Measurements from ENCODE around the gene PSMB7. TPM values are rescaled to one million over a fixed set of nuclear protein-coding genes. Genes with fewer than 3 reads are reported as not detected.

PSMB7 gene
- total and polyA plus RNA-seq, 2 donors (not counting 1 experiment from before 2014, with no cell fraction given), result 69.5 to 73.1 TPM

- Histone ChIP-seq H3K27ac (ENCODE audit: low read length in 2 of 2) (no peak overlapping the region), H3K36me3 (replicated peaks in 1 of 2; ENCODE audit: control extremely low read depth in 1 of 2, control insufficient read depth in 1 of 2, extremely low read depth in 1 of 2, insufficient read depth in 2 of 2, low read length in 1 of 2) (peaks cover 0 to 23% of the 10 kb centered on the region in 2 experiments), H3K4me3 (ENCODE audit: control extremely low read depth in 1 of 5, extremely low read depth in 1 of 5, insufficient read depth in 1 of 5, low read depth in 2 of 5, low read length in 4 of 5) (no peak overlapping the region), H3K4me2 (replicated peaks; ENCODE audit: low read depth, low read length, poor library complexity, severe bottlenecking) (no peak overlapping the region), H4K20me1 (ENCODE audit: control insufficient read depth, insufficient read depth, low read length, poor library complexity, severe bottlenecking) (peaks cover 31% of the 10 kb centered on the region), H3K9me3 (ENCODE audit: control extremely low read depth in 1 of 3, control insufficient read depth in 2 of 3, insufficient read depth in 1 of 3, low read length in 2 of 3) (peaks cover 0 to 2% (median 0%) of the 10 kb centered on the region in 3 donors), H2AFZ (ENCODE audit: insufficient read depth, low read depth, low read length, poor library complexity, severe bottlenecking) (no peak overlapping the region), H3K4me1 (ENCODE audit: control insufficient read depth in 2 of 2, insufficient read depth in 2 of 2, low read length in 2 of 2) (no peaks in the 10 kb centered on the region), H3K79me2 (ENCODE audit: control insufficient read depth, insufficient read depth, low read length) (peaks cover 88% of the 10 kb centered on the region), H3K9ac (ENCODE audit: low read length) (no peak overlapping the region), H3K27me3 (replicated peaks in 1 of 4; ENCODE audit: control extremely low read depth in 1 of 4, control insufficient read depth in 3 of 4, insufficient read depth in 4 of 4, low read length in 3 of 4) (no peaks in the 10 kb centered on the region)
- ATAC-seq (ENCODE audit: low read depth), result no peak
- no peak for TF ChIP-seq EZH2 (IDR thresholded peaks at IDR 0.05; ENCODE audit: borderline replicate concordance, insufficient read depth, low read depth, low read length, poor library complexity, severe bottlenecking)
- TF ChIP-seq CTCF (IDR thresholded peaks at IDR 0.05), result no peak
- ChIA-PET CTCF (interaction anchor here (0.9 to 1.3 kb wide), 2 partner anchors 17 to 244 kb away, joined by 4 to 7 read pairs; no protein-coding TSS in a partner anchor), POLR2A (no interaction called here)
- no peaks in the 10 kb centered on the region for H3K27me3 Mint-ChIP-seq
- no peak for DNase-seq
- no peak overlapping the region for H3K27ac Mint-ChIP-seq
- intact Hi-C loops (cut with micrococcal nuclease), result no loop called here
- H3K4me1 Mint-ChIP-seq, result peaks cover 3% of the 10 kb centered on the region
- peaks cover 2% of the 10 kb centered on the region for H3K9me3 Mint-ChIP-seq (ENCODE audit: insufficient read depth)
- 77% methylated on average over 2 of the region's 9 CpGs for WGBS (ENCODE audit: insufficient coverage)
- H3K4me3 Mint-ChIP-seq, result no peak overlapping the region
Observed at GRCh38 chr9:124370896-124371582, 44.2 kb downstream of the PSMB7 start.

- no peaks in the 10 kb centered on the region for H3K27me3 ChIP-seq (replicated peaks in 1 of 4; ENCODE audit: control extremely low read depth in 1 of 4, control insufficient read depth in 3 of 4, insufficient read depth in 4 of 4, low read length in 3 of 4)
- Mint-ChIP-seq H3K4me3 (no peak overlapping the region), H3K4me1 (peaks cover 3% of the 10 kb centered on the region), H3K27me3 (no peaks in the 10 kb centered on the region), H3K9me3 (ENCODE audit: insufficient read depth) (peaks cover 2% of the 10 kb centered on the region), H3K27ac (no peak overlapping the region)
- POLR2A ChIA-PET, result no interaction called here
- no peak for DNase-seq
- no peak overlapping the region for H2AFZ ChIP-seq (ENCODE audit: insufficient read depth, low read depth, low read length, poor library complexity, severe bottlenecking)
- TF ChIP-seq EZH2 (IDR thresholded peaks at IDR 0.05; ENCODE audit: borderline replicate concordance, insufficient read depth, low read depth, low read length, poor library complexity, severe bottlenecking), result no peak
- TF ChIP-seq CTCF (IDR thresholded peaks at IDR 0.05), result no peak
- no peak overlapping the region for H3K4me3 ChIP-seq (ENCODE audit: control extremely low read depth in 1 of 5, extremely low read depth in 1 of 5, insufficient read depth in 1 of 5, low read depth in 2 of 5, low read length in 4 of 5)
- intact Hi-C loops (cut with micrococcal nuclease), result no loop called here
- CTCF ChIA-PET, result interaction anchor here (1.3 kb wide), 1 partner anchor 243 kb away, joined by 7 read pairs; no protein-coding TSS in a partner anchor
- H3K4me2 ChIP-seq (replicated peaks; ENCODE audit: low read depth, low read length, poor library complexity, severe bottlenecking), result no peak overlapping the region
- no peak overlapping the region for H3K9ac ChIP-seq (ENCODE audit: low read length)
- 98% methylated on average over 7 of the region's 9 CpGs for WGBS (ENCODE audit: insufficient coverage)
- peaks cover 44% of the 10 kb centered on the region for H4K20me1 ChIP-seq (ENCODE audit: control insufficient read depth, insufficient read depth, low read length, poor library complexity, severe bottlenecking)
- H3K4me1 ChIP-seq (ENCODE audit: control insufficient read depth in 2 of 2, insufficient read depth in 2 of 2, low read length in 2 of 2), result no peaks in the 10 kb centered on the region
- peaks cover 0 to 2% (median 0%) of the 10 kb centered on the region in 3 donors for H3K9me3 ChIP-seq (ENCODE audit: control extremely low read depth in 1 of 3, control insufficient read depth in 2 of 3, insufficient read depth in 1 of 3, low read length in 2 of 3)
- H3K36me3 ChIP-seq (replicated peaks in 1 of 2; ENCODE audit: control extremely low read depth in 1 of 2, control insufficient read depth in 1 of 2, extremely low read depth in 1 of 2, insufficient read depth in 2 of 2, low read length in 1 of 2), result peaks cover 0 to 19% of the 10 kb centered on the region in 2 experiments
- ATAC-seq (ENCODE audit: low read depth), result no peak
- H3K27ac ChIP-seq (ENCODE audit: low read length in 2 of 2), result no peak overlapping the region
- peaks cover 87% of the 10 kb centered on the region for H3K79me2 ChIP-seq (ENCODE audit: control insufficient read depth, insufficient read depth, low read length)
Observed at GRCh38 chr9:124369231-124369797, 45.9 kb downstream of the PSMB7 start.

All from B cell (primary cell).